Liver (tissue), 10 donors: ENCODE measurements around the gene SPTLC1. TPM values are rescaled to one million over a fixed set of nuclear protein-coding genes. Genes with fewer than 3 reads are reported as not detected.

Experiments
- DNase-seq: peaks from one replicate; pipeline ENCODE4 v3.0.0-alpha.2; 2017; ENCODE audit warnings: low spot score
- H3K27ac ChIP-seq, 2 donors: one replicate each; pipeline ENCODE4 v1.7.0; 2013; ENCODE audit warnings: inconsistent platforms in 2 of 2, low read length in 2 of 2, control low read depth in 1 of 2, low read depth in 1 of 2, mild to moderate bottlenecking in 1 of 2
- H3K27me3 ChIP-seq, 4 donors: one replicate each; pipeline versions ENCODE4 v1.6.1 to v1.7.0; 2013; ENCODE audit warnings: low read length in 3 of 4, inconsistent platforms in 1 of 4, mild to moderate bottlenecking in 1 of 4, moderate library complexity in 1 of 4; ENCODE audit not compliant: control insufficient read depth in 4 of 4, insufficient read depth in 4 of 4
- H3K36me3 ChIP-seq, 4 donors: one replicate each; pipeline versions ENCODE4 v1.6.1 to v1.7.0; 2013; ENCODE audit warnings: low read length in 3 of 4, mild to moderate bottlenecking in 3 of 4, low read depth in 1 of 4, moderate library complexity in 1 of 4; ENCODE audit not compliant: control insufficient read depth in 4 of 4, insufficient read depth in 3 of 4
- H3K4me1 ChIP-seq, 4 donors: one replicate each; pipeline versions ENCODE4 v1.6.1 to v1.7.0; 2013; ENCODE audit warnings: low read length in 3 of 4, mild to moderate bottlenecking in 3 of 4, moderate library complexity in 1 of 4; ENCODE audit not compliant: control insufficient read depth in 4 of 4, insufficient read depth in 4 of 4
- H3K4me3 ChIP-seq, 3 donors: one replicate each; pipeline versions ENCODE4 v1.6.1 to v1.7.0; 2013; ENCODE audit warnings: low read length in 3 of 3, control low read depth in 1 of 3, low read depth in 1 of 3, mild to moderate bottlenecking in 1 of 3
- H3K9ac ChIP-seq, 2 donors: one replicate each; pipeline ENCODE4 v1.7.0; 2013; ENCODE audit warnings: low read length in 2 of 2, mild to moderate bottlenecking in 2 of 2, moderate library complexity in 2 of 2, control low read depth in 1 of 2, low read depth in 1 of 2
- H3K9me3 ChIP-seq, 4 donors: one replicate each; pipeline versions ENCODE4 v1.6.1 to v1.7.0; 2013; ENCODE audit warnings: low read length in 3 of 4; ENCODE audit not compliant: control insufficient read depth in 4 of 4
- ATF3 ChIP-seq: IDR thresholded peaks from 2 replicates; pipeline ENCODE4 v1.6.1; 2016; ENCODE audit warnings: antibody characterized with exemption
- EGR1 ChIP-seq, 2 donors: IDR thresholded peaks; 2 replicates each; pipeline ENCODE4 v1.6.1; 2016 to 2018; ENCODE audit warnings: antibody characterized with exemption in 2 of 2, low read depth in 2 of 2
- GABPA ChIP-seq, 2 donors: IDR thresholded peaks in 1 of 2; conservative IDR thresholded peaks in 1 of 2; 2 replicates each; pipeline ENCODE4 v1.6.1; 2016; ENCODE audit warnings: antibody characterized with exemption in 2 of 2, mild to moderate bottlenecking in 1 of 2, moderate library complexity in 1 of 2
- HNF4A ChIP-seq, 2 donors: conservative IDR thresholded peaks; 2 replicates each; pipeline ENCODE4 v1.6.1; 2016; ENCODE audit warnings: antibody characterized with exemption in 2 of 2, mild to moderate bottlenecking in 2 of 2
- RAD21 ChIP-seq, 2 donors: IDR thresholded peaks; 2 replicates each; pipeline ENCODE4 v1.6.1; 2016; ENCODE audit warnings: antibody characterized with exemption in 2 of 2, mild to moderate bottlenecking in 2 of 2
- RXRA ChIP-seq, 2 donors: IDR thresholded peaks; 2 replicates each; pipeline ENCODE4 v1.6.1; 2017 to 2018; ENCODE audit warnings: antibody characterized with exemption in 2 of 2, mild to moderate bottlenecking in 1 of 2
- WGBS: extraction: QIAGEN DNeasy Blood & Tissue Kit; methylation state at CpG from one replicate; pipeline ENCODE4 v1.1.7; 2013; 5-methylcytosine and 5-hydroxymethylcytosine counted together
- polyA plus RNA-seq, 2 donors: library from polyadenylated mRNA; stranded (reverse) in 1 of 2; unstranded in 1 of 2; fragments of 200-250 nt in 1 of 2; fragments of >200 nt in 1 of 2; fragmentation: Nextera tagmentation in 1 of 2; extraction: Ambion mirVana in 1 of 2; gene quantifications; one replicate each; pipeline versions ENCODE4 v1.2.1 to v1.2.3, GENCODE V29; 2013 to 2015
- small RNA-seq: library from RNA; depleted of rRNA; stranded (forward); fragments of <200 nt; gene quantifications from one replicate; pipeline ENCODE3, GENCODE V24; 2014
- total RNA-seq, 2 donors: library from RNA; depleted of rRNA; stranded (reverse); fragments of >200 nt; gene quantifications; one replicate each; pipeline ENCODE4 v1.2.3, GENCODE V29; 2014
- TF ChIP-seq, protein P1 (sequence below): IDR thresholded peaks from 2 replicates; pipeline ENCODE4 v1.6.1; 2016; ENCODE audit warnings: antibody characterized with exemption, mild to moderate bottlenecking
- donor health status: healthy.
- donor health status: healthy.
- donor health status: healthy.
- donor health status: healthy.
- donor health status: healthy.

The SPTLC1 gene
- total and polyA plus RNA-seq, 4 donors, result 9.9 to 38.0 (median 19.8) TPM

- no peaks in the 10 kb centered on the region for H3K36me3 ChIP-seq
- no peaks in the 10 kb centered on the region for H3K9me3 ChIP-seq
- no peak for TF ChIP-seq RAD21 (IDR thresholded peaks at IDR 0.05)
- TF ChIP-seq ATF3, result no peak
- TF ChIP-seq GABPA (IDR thresholded peaks at IDR 0.05 in 1 of 2, conservative IDR thresholded peaks at IDR 0.05 in 1 of 2), result no peak
- TF ChIP-seq, protein P1, sequence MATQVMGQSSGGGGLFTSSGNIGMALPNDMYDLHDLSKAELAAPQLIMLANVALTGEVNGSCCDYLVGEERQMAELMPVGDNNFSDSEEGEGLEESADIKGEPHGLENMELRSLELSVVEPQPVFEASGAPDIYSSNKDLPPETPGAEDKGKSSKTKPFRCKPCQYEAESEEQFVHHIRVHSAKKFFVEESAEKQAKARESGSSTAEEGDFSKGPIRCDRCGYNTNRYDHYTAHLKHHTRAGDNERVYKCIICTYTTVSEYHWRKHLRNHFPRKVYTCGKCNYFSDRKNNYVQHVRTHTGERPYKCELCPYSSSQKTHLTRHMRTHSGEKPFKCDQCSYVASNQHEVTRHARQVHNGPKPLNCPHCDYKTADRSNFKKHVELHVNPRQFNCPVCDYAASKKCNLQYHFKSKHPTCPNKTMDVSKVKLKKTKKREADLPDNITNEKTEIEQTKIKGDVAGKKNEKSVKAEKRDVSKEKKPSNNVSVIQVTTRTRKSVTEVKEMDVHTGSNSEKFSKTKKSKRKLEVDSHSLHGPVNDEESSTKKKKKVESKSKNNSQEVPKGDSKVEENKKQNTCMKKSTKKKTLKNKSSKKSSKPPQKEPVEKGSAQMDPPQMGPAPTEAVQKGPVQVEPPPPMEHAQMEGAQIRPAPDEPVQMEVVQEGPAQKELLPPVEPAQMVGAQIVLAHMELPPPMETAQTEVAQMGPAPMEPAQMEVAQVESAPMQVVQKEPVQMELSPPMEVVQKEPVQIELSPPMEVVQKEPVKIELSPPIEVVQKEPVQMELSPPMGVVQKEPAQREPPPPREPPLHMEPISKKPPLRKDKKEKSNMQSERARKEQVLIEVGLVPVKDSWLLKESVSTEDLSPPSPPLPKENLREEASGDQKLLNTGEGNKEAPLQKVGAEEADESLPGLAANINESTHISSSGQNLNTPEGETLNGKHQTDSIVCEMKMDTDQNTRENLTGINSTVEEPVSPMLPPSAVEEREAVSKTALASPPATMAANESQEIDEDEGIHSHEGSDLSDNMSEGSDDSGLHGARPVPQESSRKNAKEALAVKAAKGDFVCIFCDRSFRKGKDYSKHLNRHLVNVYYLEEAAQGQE, result no peak
- TF ChIP-seq HNF4A (conservative IDR thresholded peaks at IDR 0.05), result no peak
- H3K27me3 ChIP-seq, result no peaks in the 10 kb centered on the region
- H3K9ac ChIP-seq, result no peak overlapping the region
- no peaks in the 10 kb centered on the region for H3K4me1 ChIP-seq
- no peak overlapping the region for H3K27ac ChIP-seq
- no peak for DNase-seq
- no peak overlapping the region for H3K4me3 ChIP-seq
- 84% methylated on average over 20 of the region's 20 CpGs for WGBS
These were observed 123.4 kb downstream of the SPTLC1 start for GRCh38 chr9:91991721-91992341.

GRCh38 chr9:91986248-91986647 lies 129.0 kb downstream of the SPTLC1 start:
- H3K4me3 ChIP-seq, result no peak overlapping the region
- TF ChIP-seq EGR1 (IDR thresholded peaks at IDR 0.05; ENCODE audit: low read depth in 2 of 2), result no peak
- 89% methylated on average over 2 of the region's 2 CpGs for WGBS
- H3K9me3 ChIP-seq, result no peaks in the 10 kb centered on the region
- H3K27me3 ChIP-seq, result no peaks in the 10 kb centered on the region
- no peaks in the 10 kb centered on the region for H3K36me3 ChIP-seq
- no peak for DNase-seq
- no peak overlapping the region for H3K27ac ChIP-seq
- H3K4me1 ChIP-seq, result no peaks in the 10 kb centered on the region
- H3K9ac ChIP-seq, result no peak overlapping the region

- H3K9me3 ChIP-seq, result no peaks in the 10 kb centered on the region
- no peak for DNase-seq
- H3K27me3 ChIP-seq, result no peaks in the 10 kb centered on the region
- 88% methylated on average over 2 of the region's 2 CpGs for WGBS
- H3K4me3 ChIP-seq, result no peak overlapping the region
- no peaks in the 10 kb centered on the region for H3K36me3 ChIP-seq
- no peak for TF ChIP-seq GABPA (IDR thresholded peaks at IDR 0.05 in 1 of 2, conservative IDR thresholded peaks at IDR 0.05 in 1 of 2)
- TF ChIP-seq RXRA (IDR thresholded peaks at IDR 0.05), result no peak
- H3K27ac ChIP-seq, result no peak overlapping the region
- no peak overlapping the region for H3K9ac ChIP-seq
- H3K4me1 ChIP-seq, result no peaks in the 10 kb centered on the region
These were observed 129.5 kb downstream of the SPTLC1 start for GRCh38 chr9:91985692-91986091.

Small RNAs within 50 kb of the gene (small RNA-seq; reads per million reads assigned to genes)
- not detected for gene MTATP6P29
- gene MTND4LP7, result not detected

Other genes with a start within 250 kb of the SPTLC1 start
- under 1 TPM; 0.70 to 0.84 TPM for gene ROR2, start 165.2 kb downstream of the SPTLC1 start, total RNA-seq
- under 1 TPM; 0.13 to 0.35 TPM for gene ROR2, start 165.2 kb downstream of the SPTLC1 start, polyA plus RNA-seq
- gene IARS1, start 178.3 kb upstream of the SPTLC1 start, total RNA-seq, result 10 to 100 TPM; 67.9 to 81.7 TPM
- 10 to 100 TPM; 24.8 to 31.4 TPM for gene IARS1, start 178.3 kb upstream of the SPTLC1 start, polyA plus RNA-seq
- 10 to 100 TPM; 10.3 to 21.2 TPM for gene NOL8, start 209.9 kb upstream of the SPTLC1 start, total RNA-seq
- 10 to 100 TPM in 1 of 2 donors, 1 to 10 TPM in 1; 5.3 to 15.3 TPM for gene NOL8, start 209.9 kb upstream of the SPTLC1 start, polyA plus RNA-seq
- 1 to 10 TPM; 1.7 to 8.7 TPM for gene CENPP, start 210.5 kb upstream of the SPTLC1 start, total RNA-seq
- under 1 TPM; 0.62 to 0.89 TPM for gene CENPP, start 210.5 kb upstream of the SPTLC1 start, polyA plus RNA-seq